HG03135 (cell line): ENCODE results near the gene FLYWCH1.

Experiments
- ATAC-seq: cut with Tn5 transposase; IDR thresholded peaks from one replicate; pipeline ENCODE4 v1.9.1; 2021; ENCODE audit warnings: mild to moderate bottlenecking, moderate library complexity; ENCODE audit not compliant: unreplicated experiment

FLYWCH1 gene

DNA sequence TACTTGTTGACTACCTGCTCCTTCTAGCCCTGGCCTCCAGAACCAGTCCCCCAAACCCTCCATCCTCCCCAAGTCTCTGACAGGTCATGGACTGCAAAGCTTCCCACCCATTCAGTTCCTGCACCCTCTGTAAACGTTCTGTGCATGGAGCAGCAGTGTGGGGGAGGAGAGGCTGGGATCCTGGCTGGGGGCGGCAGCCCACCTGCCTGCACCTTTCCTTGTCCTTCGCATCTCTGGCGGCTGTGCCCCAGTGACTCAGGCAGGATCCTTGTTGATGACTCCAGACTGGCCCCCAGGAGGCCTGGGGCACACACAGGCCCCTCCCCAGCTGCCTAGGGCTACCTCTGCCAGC is 70.1 kb downstream of the FLYWCH1 start:
- no peak for ATAC-seq

GRCh38 chr16:2982402-2982801 is 70.7 kb downstream of the FLYWCH1 start:
- ATAC-seq = no peak

GRCh38 chr16:2983706-2984136 is 72.0 kb downstream of the FLYWCH1 start:
- ATAC-seq = no peak

- ATAC-seq = no peak
These were observed 73.7 kb downstream of the FLYWCH1 start for GRCh38 chr16:2985462-2985861.

DNA sequence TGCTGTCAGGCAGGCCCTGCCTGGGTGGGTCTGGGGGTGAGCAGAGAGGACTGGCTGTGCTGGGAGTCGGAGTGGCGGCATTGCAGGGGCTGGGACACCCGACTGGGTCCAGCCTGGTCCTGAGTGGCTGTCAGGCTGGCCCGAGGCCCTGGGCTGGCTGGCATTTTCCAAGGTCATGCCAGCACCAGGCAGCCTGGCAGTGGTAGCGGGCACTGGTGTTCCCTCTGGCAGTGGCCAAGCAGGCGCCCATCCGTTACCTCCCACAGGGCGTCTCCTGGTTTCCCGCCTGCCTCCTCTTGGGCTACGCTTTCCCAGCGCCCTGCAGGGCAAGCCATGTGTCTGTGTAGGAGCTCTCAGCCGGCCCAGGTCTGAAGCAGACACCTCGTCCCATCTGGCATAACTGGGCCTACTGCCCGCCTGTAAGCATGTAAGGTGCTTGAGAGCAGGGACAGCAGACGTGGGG is 74.2 kb downstream of the FLYWCH1 start:
- no peak for ATAC-seq

GRCh38 chr16:2986623-2987188 is 75.0 kb downstream of the FLYWCH1 start:
- no peak for ATAC-seq

- ATAC-seq = no peak
These were observed 75.6 kb downstream of the FLYWCH1 start for GRCh38 chr16:2987286-2987685.

GRCh38 chr16:2987833-2988232 is 76.1 kb downstream of the FLYWCH1 start:
- no peak for ATAC-seq

- ATAC-seq = no peak
These were observed 76.9 kb downstream of the FLYWCH1 start for GRCh38 chr16:2988590-2989099.

DNA sequence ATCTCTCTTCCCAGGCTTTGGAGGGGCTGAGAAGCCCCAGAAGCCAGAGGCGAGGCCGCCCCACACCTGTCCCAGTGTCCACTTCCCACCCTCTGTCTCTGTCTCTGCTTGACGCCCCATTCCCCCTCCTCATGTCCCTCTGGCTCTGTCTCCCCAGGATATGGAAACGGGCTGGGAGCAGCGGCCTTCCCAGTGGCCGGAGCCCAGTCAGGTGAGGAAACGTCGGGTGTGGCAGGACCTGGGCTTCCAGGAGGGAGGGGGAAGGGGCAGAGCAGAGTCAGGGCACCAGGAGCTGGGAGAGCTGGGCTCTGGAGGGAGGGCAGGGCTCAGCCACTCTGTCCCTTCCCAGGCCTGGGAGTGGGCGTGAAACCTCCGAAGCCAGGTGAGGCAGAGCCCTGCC is 79.2 kb downstream of the FLYWCH1 start:
- ATAC-seq = no peak

GRCh38 chr16:2991566-2992261 is 80.0 kb downstream of the FLYWCH1 start:
- ATAC-seq = no peak

DNA sequence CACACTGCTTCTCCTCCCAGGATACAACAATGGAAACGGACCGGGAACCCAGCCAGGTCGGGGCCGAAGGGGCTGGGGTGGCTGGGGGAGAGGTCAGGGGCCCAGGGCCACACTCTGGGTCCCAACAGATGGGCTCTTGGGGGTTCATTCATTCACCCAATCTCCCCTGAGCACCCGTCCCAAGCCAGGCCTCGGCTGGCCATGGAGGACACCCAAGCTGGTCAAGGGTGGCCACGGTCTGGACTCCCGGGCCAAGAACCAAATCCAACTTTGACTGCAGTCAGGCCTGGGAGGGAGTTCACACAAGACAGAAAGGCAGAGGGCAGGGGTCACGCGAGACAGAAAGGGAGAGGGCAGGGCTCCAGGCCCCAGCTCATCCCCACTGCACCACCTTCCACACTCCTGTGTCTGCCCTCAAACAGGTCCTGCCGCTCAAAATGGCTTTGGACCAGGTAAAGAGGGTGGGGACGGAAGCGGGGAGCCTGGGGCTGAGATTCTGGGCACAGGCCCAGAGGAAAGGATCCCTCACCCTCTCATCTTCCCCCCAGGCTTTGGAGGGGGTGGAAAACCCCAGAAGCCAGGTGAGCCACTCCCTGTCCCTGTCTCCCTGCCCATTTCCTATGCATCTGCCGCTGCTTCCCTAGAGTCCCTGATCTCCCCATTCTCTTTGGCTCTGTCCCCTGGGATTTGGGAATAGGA is 80.8 kb downstream of the FLYWCH1 start:
- no peak for ATAC-seq

DNA sequence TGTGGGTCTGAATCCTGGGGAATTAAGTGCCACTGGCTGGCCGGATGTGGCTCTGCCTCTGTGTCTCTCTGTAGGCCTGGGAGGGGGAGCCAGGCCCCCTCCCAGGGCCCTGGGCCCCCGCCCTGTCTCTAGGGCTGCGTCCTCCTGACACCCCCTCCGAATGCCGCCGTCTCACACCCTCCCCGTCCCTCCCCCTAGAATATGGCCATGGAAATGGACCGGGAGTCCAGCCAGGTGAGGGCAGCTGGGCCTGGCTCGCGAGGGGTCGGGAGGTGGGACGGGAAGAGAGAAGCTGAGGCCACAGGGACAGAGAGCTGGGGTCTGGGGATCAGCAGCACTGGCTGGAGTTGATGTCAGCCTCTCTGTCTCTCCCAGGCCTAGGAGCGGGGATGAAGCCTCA is 84.6 kb downstream of the FLYWCH1 start:
- no peak for ATAC-seq

GRCh38 chr16:2999929-3000328 is 88.2 kb downstream of the FLYWCH1 start:
- ATAC-seq = no peak

DNA sequence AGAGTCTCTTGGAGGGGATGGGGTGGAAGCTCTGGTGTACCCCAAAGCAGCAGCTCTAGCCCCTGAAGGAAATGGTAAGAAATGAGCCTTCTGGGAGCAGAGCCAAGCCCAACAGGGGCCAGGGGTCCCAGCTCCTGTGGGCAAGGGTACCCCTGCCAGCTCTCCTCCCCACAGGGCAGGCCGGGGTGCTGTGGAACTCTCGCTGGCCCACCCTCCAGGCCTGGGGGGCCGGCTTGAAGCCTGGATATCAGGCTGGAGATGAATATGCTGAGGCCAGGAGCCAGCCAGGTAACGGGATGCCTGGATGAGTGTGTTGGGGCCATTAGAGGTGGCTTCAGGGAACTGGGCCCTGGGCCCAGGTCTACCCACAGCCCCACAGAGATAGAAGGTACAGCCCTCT is 88.8 kb downstream of the FLYWCH1 start:
- no peak for ATAC-seq
